Measurements from ENCODE around the gene UNCX. TPM values are rescaled to one million over a fixed set of nuclear protein-coding genes. Genes with fewer than 3 reads are reported as not detected.

The UNCX gene
- total RNA-seq, 1 donor from 2014 or later, result not detected

DNA sequence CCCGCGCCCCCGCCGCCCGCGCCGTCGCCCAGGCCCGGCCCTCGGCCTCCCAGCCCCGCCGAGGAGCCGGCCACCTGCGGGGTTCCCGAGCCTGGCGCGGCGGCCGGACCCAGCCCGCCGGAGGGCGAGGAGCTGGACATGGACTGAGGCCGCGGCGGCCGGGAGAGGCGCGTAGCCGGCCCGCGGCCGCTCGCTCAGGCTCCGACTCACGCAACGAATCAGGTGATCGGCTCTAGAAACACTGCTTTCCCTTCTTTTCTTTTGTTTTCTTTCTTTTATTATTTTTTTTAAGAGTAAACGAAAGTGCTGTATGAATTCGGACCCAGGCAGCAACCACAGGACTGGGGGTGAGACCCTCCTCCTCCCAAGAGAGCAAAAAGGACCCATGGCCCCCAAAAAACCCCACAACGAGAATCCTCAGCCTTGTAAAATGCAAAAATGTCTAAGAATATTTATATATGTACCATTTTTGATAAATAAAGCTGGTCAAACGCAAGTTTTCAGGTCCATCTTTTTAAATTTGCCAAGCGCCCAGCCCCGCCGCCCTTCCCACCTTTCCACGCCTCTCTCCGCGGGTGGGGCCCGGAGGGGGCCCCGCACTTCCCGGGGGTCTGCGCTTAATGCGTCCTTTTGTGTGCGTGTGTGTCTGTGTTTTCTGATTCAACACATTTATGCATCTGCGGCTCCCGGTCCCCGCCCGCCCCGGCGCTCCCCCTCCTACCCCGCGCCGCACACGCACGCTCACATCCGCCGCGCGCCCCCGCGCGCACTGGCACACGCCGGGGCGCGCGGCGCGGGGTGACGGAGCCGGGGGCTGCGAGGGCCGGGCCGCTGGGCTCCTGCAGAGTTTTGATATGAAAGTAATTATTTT is 4.4 kb downstream of the UNCX start:
- H3K4me1 ChIP-seq, result no peaks in the 10 kb centered on the region
- no peaks in the 10 kb centered on the region for H3K36me3 ChIP-seq
- no peak for DNase-seq (ENCODE audit: extremely low spot score in 2 of 2)
- peaks cover 47% of the 10 kb centered on the region for H3K27me3 ChIP-seq
- TF ChIP-seq POLR2A (IDR thresholded peaks at IDR 0.05) (no peak), POLR2AphosphoS5 (IDR thresholded peaks at IDR 0.05; ENCODE audit: insufficient read depth in 1 of 2, low read depth in 1 of 2) (no peak)
- TF ChIP-seq, protein P1, sequence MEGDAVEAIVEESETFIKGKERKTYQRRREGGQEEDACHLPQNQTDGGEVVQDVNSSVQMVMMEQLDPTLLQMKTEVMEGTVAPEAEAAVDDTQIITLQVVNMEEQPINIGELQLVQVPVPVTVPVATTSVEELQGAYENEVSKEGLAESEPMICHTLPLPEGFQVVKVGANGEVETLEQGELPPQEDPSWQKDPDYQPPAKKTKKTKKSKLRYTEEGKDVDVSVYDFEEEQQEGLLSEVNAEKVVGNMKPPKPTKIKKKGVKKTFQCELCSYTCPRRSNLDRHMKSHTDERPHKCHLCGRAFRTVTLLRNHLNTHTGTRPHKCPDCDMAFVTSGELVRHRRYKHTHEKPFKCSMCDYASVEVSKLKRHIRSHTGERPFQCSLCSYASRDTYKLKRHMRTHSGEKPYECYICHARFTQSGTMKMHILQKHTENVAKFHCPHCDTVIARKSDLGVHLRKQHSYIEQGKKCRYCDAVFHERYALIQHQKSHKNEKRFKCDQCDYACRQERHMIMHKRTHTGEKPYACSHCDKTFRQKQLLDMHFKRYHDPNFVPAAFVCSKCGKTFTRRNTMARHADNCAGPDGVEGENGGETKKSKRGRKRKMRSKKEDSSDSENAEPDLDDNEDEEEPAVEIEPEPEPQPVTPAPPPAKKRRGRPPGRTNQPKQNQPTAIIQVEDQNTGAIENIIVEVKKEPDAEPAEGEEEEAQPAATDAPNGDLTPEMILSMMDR (IDR thresholded peaks at IDR 0.05), result no peak
- no peak overlapping the region for H3K4me3 ChIP-seq
- intact Hi-C loops (cut with DNase I), result no loop called here
- H3K9me3 ChIP-seq, result no peaks in the 10 kb centered on the region
- no peak overlapping the region for H3K27ac ChIP-seq

DNA sequence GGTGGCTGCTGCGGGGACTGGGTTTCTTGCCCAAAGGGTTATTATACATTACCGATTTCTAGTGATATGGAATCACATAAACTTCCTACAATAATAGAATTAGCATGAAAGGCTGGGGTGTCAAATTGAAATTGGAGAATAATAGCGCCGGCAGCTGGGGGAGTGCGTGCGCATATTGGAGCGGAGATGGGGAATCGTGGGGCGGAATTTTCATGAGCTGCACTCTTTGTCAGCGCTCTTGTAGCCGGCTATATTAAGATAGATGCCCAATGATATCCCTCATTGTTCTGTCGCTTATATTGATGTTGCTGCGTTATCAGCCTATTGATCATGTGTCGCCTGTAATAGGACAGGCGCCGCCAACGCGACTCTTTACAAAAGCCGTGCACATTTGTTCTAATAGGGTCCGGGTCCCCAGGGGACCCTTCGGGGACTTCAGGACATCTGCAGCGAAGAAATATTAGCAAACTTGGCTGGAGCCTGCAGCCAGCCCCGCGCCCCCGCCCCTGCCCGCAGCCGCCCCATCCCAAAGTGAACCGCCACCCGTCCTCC is 5.1 kb downstream of the UNCX start:
- Histone ChIP-seq H3K27me3 (peaks cover 55% of the 10 kb centered on the region), H3K27ac (no peak overlapping the region), H3K9me3 (no peaks in the 10 kb centered on the region), H3K4me1 (peaks cover 6% of the 10 kb centered on the region), H3K36me3 (no peaks in the 10 kb centered on the region), H3K4me3 (no peak overlapping the region)
- intact Hi-C loops (cut with DNase I), result no loop called here
- DNase-seq (ENCODE audit: extremely low spot score in 2 of 2), result no peak
- TF ChIP-seq, protein P1 (IDR thresholded peaks at IDR 0.05), result no peak
- no peak for TF ChIP-seq POLR2AphosphoS5 (IDR thresholded peaks at IDR 0.05; ENCODE audit: insufficient read depth in 1 of 2, low read depth in 1 of 2)
- no peak for TF ChIP-seq POLR2A (IDR thresholded peaks at IDR 0.05)

DNA sequence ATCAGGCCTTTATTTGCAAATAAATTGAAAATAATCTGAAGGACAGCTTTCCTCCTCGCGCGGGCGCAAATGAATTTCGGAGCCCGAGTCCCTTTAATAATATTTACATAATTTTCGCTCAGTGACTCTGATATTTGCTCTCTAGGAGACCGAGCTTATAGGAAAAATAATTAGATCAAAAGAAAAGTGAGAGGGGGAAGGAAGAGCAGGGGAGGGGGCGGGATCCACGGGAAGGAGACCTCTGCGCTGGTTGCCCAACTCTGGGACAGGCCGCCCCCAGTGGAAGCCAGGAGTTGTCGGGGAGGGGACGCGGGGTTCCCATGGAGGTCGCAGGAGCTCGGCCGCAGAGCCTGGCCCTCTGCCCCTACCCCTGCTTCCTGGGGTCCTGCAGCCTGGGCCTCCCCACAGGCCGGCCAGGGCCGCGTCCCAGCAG is 5.8 kb downstream of the UNCX start:
- DNase-seq (ENCODE audit: extremely low spot score in 2 of 2), result no peak
- peaks cover 6% of the 10 kb centered on the region for H3K4me1 ChIP-seq
- H3K27me3 ChIP-seq, result peaks cover 54% of the 10 kb centered on the region
- H3K4me3 ChIP-seq, result no peak overlapping the region
- H3K27ac ChIP-seq, result no peak overlapping the region
- intact Hi-C loops (cut with DNase I), result no loop called here
- H3K36me3 ChIP-seq, result no peaks in the 10 kb centered on the region
- H3K9me3 ChIP-seq, result no peaks in the 10 kb centered on the region
- TF ChIP-seq POLR2A (IDR thresholded peaks at IDR 0.05), result no peak
- TF ChIP-seq POLR2AphosphoS5 (IDR thresholded peaks at IDR 0.05; ENCODE audit: insufficient read depth in 1 of 2, low read depth in 1 of 2), result no peak
- TF ChIP-seq, protein P1 (IDR thresholded peaks at IDR 0.05), result no peak

DNA sequence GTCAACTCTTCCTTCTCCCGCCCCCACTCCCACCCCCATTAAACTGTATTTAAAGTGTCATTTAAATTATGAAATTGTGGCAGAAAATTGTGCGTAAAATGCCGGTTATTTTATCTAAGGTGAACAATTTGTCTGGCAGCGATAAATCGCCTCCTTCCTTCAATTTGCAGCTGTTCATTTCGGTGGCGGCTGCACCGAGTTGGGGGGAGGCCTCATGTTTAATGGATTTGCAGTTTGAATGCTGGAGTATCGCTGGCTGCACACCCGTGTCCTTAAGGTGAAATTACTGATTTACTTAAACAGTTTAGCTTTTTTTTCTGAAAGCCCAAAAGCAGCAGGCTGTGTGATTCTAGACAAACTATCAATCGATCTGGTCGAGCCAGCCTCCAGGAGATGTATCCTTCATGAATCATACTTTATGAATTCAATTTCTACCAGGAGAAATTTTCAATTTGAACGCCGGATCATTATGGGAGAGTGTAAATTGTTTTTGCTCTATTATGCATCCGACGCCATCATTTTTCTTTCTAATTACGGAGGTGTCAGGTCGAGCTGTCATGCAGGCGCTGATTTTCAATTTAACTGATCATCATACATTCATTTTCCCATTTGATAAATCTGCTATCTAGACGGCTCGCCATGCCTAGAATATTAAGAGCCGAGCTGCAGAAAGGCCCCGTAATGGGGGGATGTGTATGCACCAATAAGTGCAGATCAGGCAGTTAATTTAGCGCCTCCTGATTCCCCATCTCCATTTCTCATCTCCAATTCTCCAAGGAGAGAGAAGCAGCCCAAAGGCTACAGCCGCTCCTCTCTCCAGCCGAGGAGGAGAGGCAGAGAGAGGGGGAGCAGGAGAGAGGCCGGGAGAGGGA is 6.5 kb downstream of the UNCX start:
- Histone ChIP-seq H3K9me3 (no peaks in the 10 kb centered on the region), H3K4me3 (no peak overlapping the region), H3K36me3 (no peaks in the 10 kb centered on the region), H3K27ac (no peak overlapping the region), H3K4me1 (peaks cover 6% of the 10 kb centered on the region), H3K27me3 (peaks cover 56% of the 10 kb centered on the region)
- DNase-seq (ENCODE audit: extremely low spot score in 2 of 2), result no peak
- TF ChIP-seq POLR2A (IDR thresholded peaks at IDR 0.05) (no peak), POLR2AphosphoS5 (IDR thresholded peaks at IDR 0.05; ENCODE audit: insufficient read depth in 1 of 2, low read depth in 1 of 2) (no peak)
- TF ChIP-seq, protein P1 (IDR thresholded peaks at IDR 0.05), result no peak
- intact Hi-C loops (cut with DNase I), result no loop called here
